Measurements from ENCODE around the gene MACC1.

The MACC1 gene

GRCh38 chr7:20085086-20085485, 132.1 kb downstream of the MACC1 start:
- H3K4me3 ChIP-seq (ENCODE audit: low read depth, low read length) = no peak overlapping the region
- TF ChIP-seq CTCF (IDR thresholded peaks at IDR 0.05; ENCODE audit: borderline replicate concordance, insufficient read depth, low read depth, low read length) = no peak
